Lung (tissue), 12 donors: ENCODE measurements around the gene CPA5. TPM values are rescaled to one million over a fixed set of nuclear protein-coding genes. Genes with fewer than 3 reads are reported as not detected.

ENCODE experiments used
- ATAC-seq: fragments of 200-7000 bp; cut with Tn5 transposase; one replicate; pipeline ENCODE4 v1.9.1; 2020; ENCODE audit warnings: moderate number of reproducible peaks; ENCODE audit not compliant: insufficient read depth, low FRiP score
- DNase-seq, 3 donors: peaks; one replicate each; pipeline ENCODE4 v3.0.0-alpha.2; 2013 to 2017
- H3K27ac ChIP-seq, 2 donors: one replicate each; pipeline ENCODE4 v1.5.1; 2013; ENCODE audit warnings: mild to moderate bottlenecking in 2 of 2, moderate library complexity in 2 of 2, control low read depth in 1 of 2, inconsistent platforms in 1 of 2, low read depth in 1 of 2, low read length in 1 of 2
- H3K27me3 ChIP-seq, 3 donors: one replicate each; pipeline ENCODE4 v1.5.1; 2013; ENCODE audit warnings: low read length in 2 of 3; ENCODE audit not compliant: control insufficient read depth in 3 of 3, insufficient read depth in 3 of 3
- H3K36me3 ChIP-seq, 4 donors: one replicate each; pipeline ENCODE4 v1.5.1; 2013; ENCODE audit warnings: low read length in 4 of 4, mild to moderate bottlenecking in 1 of 4, moderate library complexity in 1 of 4; ENCODE audit not compliant: control insufficient read depth in 4 of 4, insufficient read depth in 4 of 4
- H3K4me1 ChIP-seq, 5 donors: one replicate each; pipeline ENCODE4 v1.5.1; 2013; ENCODE audit warnings: low read length in 5 of 5, mild to moderate bottlenecking in 2 of 5, moderate library complexity in 1 of 5; ENCODE audit not compliant: control insufficient read depth in 5 of 5, insufficient read depth in 5 of 5
- H3K4me3 ChIP-seq: one replicate; pipeline ENCODE4 v1.5.1; 2013; ENCODE audit warnings: mild to moderate bottlenecking, control low read depth, moderate library complexity
- H3K9ac ChIP-seq, 2 donors: one replicate each; pipeline ENCODE4 v1.5.1; 2013; ENCODE audit warnings: low read length in 2 of 2, control low read depth in 1 of 2; ENCODE audit not compliant: insufficient read depth in 1 of 2
- H3K9me3 ChIP-seq, 4 donors: one replicate each; pipeline ENCODE4 v1.5.1; 2013; ENCODE audit warnings: low read length in 3 of 4, mild to moderate bottlenecking in 1 of 4, moderate library complexity in 1 of 4; ENCODE audit not compliant: control insufficient read depth in 4 of 4, insufficient read depth in 3 of 4
- CTCF ChIP-seq: IDR thresholded peaks from 2 replicates; pipeline ENCODE4 v1.5.1; 2012; ENCODE audit warnings: mild to moderate bottlenecking; ENCODE audit errors: control extremely low read depth, extremely low read depth
- WGBS, 2 donors: extraction: QIAGEN DNeasy Blood & Tissue Kit; methylation state at CpG; one replicate each; pipeline ENCODE4 v1.1.7; 2013; 5-methylcytosine and 5-hydroxymethylcytosine counted together
- polyA plus RNA-seq, 2 donors: library from polyadenylated mRNA; stranded (reverse); fragments of 200-250 nt; gene quantifications; one replicate each; pipeline ENCODE4 v1.2.1, GENCODE V29; 2013
- total RNA-seq, 2 donors: library from RNA; depleted of rRNA in 1 of 2; stranded (reverse); fragments of >200 nt in 1 of 2; gene quantifications; one replicate each; pipeline ENCODE4 v1.2.1, GENCODE V29; 2014 to 2021
- donor health status: control.
- donor health status: control.
- donor health status: Bipolar disorder and iron deficiency.
- donor health status: healthy.
- donor health status: DM: yes; HTN: yes; CAD: no.

CPA5 gene
- total and polyA plus RNA-seq, 4 donors = 0.08 to 0.10 TPM; not detected in 2

- no peak for TF ChIP-seq CTCF
- peaks cover 0 to 1% (median 0%) of the 10 kb centered on the region in 5 donors for H3K4me1 ChIP-seq
- WGBS, 2 donors = 95 to 96% methylated on average over 10 of the region's 10 CpGs
- H3K36me3 ChIP-seq = no peaks in the 10 kb centered on the region
- H3K27ac ChIP-seq = no peak overlapping the region
- no peak for DNase-seq
- no peak overlapping the region for H3K9ac ChIP-seq
- H3K4me3 ChIP-seq = no peak overlapping the region
- H3K9me3 ChIP-seq = peaks cover 0 to 11% (median 3%) of the 10 kb centered on the region in 4 donors
- ATAC-seq = no peak
- H3K27me3 ChIP-seq = no peaks in the 10 kb centered on the region
Observed at GRCh38 chr7:130362251-130362816, 17.7 kb downstream of the CPA5 start.

GRCh38 chr7:130363026-130363847, 18.6 kb downstream of the CPA5 start:
- Histone ChIP-seq H3K4me3 (no peak overlapping the region), H3K36me3 (no peaks in the 10 kb centered on the region), H3K4me1 (peaks cover 0 to 4% (median 0%) of the 10 kb centered on the region in 5 donors), H3K27ac (no peak overlapping the region), H3K9me3 (peaks cover 0 to 11% (median 3%) of the 10 kb centered on the region in 4 donors), H3K9ac (no peak overlapping the region), H3K27me3 (no peaks in the 10 kb centered on the region)
- DNase-seq (no peak), ATAC-seq (no peak)
- WGBS, 2 donors = 78 to 90% methylated on average over 8 of the region's 8 CpGs
- no peak for TF ChIP-seq CTCF

GRCh38 chr7:130364451-130364850, 19.8 kb downstream of the CPA5 start:
- Histone ChIP-seq H3K36me3 (no peaks in the 10 kb centered on the region), H3K9me3 (peaks cover 0 to 6% (median 2%) of the 10 kb centered on the region in 4 donors), H3K27me3 (no peaks in the 10 kb centered on the region), H3K27ac (no peak overlapping the region), H3K9ac (no peak overlapping the region), H3K4me3 (no peak overlapping the region), H3K4me1 (peaks cover 0 to 16% (median 3%) of the 10 kb centered on the region in 5 donors)
- ATAC-seq (no peak), DNase-seq (no peak)
- WGBS, 2 donors = 94 to 98% methylated on average over 4 of the region's 4 CpGs
- no peak for TF ChIP-seq CTCF
